HG02938 (cell line): ENCODE measurements around the gene EEFSEC.

Source experiments
- ATAC-seq: cut with Tn5 transposase; IDR thresholded peaks from one replicate; pipeline ENCODE4 v1.9.1; 2021; ENCODE audit warnings: mild to moderate bottlenecking, moderate library complexity; ENCODE audit not compliant: unreplicated experiment

The EEFSEC gene

GRCh38 chr3:128180436-128180835, 27.2 kb downstream of the EEFSEC start:
- ATAC-seq, result no peak

GRCh38 chr3:128180913-128181312, 27.6 kb downstream of the EEFSEC start:
- no peak for ATAC-seq

- no peak for ATAC-seq
Observed at GRCh38 chr3:128182656-128183055, 29.4 kb downstream of the EEFSEC start.

- ATAC-seq, result no peak
Observed at GRCh38 chr3:128185630-128186447, 32.6 kb downstream of the EEFSEC start.

- no peak for ATAC-seq
Observed at GRCh38 chr3:128187495-128187894, 34.2 kb downstream of the EEFSEC start.

- no peak for ATAC-seq
Observed at GRCh38 chr3:128188326-128188725, 35.0 kb downstream of the EEFSEC start.

- ATAC-seq, result no peak
Observed at GRCh38 chr3:128188956-128189355, 35.7 kb downstream of the EEFSEC start.

- ATAC-seq, result no peak
Observed at GRCh38 chr3:128190501-128190900, 37.2 kb downstream of the EEFSEC start.

- no peak for ATAC-seq
Observed at GRCh38 chr3:128192131-128192530, 38.9 kb downstream of the EEFSEC start.

- ATAC-seq, result no peak
Observed at GRCh38 chr3:128193168-128193567, 39.9 kb downstream of the EEFSEC start.

- ATAC-seq, result no peak
Observed at GRCh38 chr3:128194843-128195242, 41.6 kb downstream of the EEFSEC start.

GRCh38 chr3:128195369-128195768, 42.1 kb downstream of the EEFSEC start:
- ATAC-seq, result no peak

GRCh38 chr3:128195802-128196201, 42.5 kb downstream of the EEFSEC start:
- no peak for ATAC-seq

- ATAC-seq, result no peak
Observed at GRCh38 chr3:128196647-128197046, 43.4 kb downstream of the EEFSEC start.

- ATAC-seq, result no peak
Observed at GRCh38 chr3:128197855-128198254, 44.6 kb downstream of the EEFSEC start.

GRCh38 chr3:128198313-128198712, 45.0 kb downstream of the EEFSEC start:
- no peak for ATAC-seq

GRCh38 chr3:128199110-128199509, 45.8 kb downstream of the EEFSEC start:
- ATAC-seq, result no peak

- no peak for ATAC-seq
Observed at GRCh38 chr3:128201158-128201755, 48.0 kb downstream of the EEFSEC start.

GRCh38 chr3:128203169-128203568, 49.9 kb downstream of the EEFSEC start:
- no peak for ATAC-seq

- no peak for ATAC-seq
Observed at GRCh38 chr3:128205558-128206145, 52.4 kb downstream of the EEFSEC start.

GRCh38 chr3:128207951-128208350, 54.7 kb downstream of the EEFSEC start:
- ATAC-seq, result no peak

- ATAC-seq, result no peak
Observed at GRCh38 chr3:128210711-128211110, 57.4 kb downstream of the EEFSEC start.
